Measurements from ENCODE around the gene GANC. TPM values are rescaled to one million over a fixed set of nuclear protein-coding genes. Genes with fewer than 3 reads are reported as not detected.

The GANC gene
- total and polyA plus RNA-seq, 4 donors: 19.6 to 105 (median 53.6) TPM

DNA sequence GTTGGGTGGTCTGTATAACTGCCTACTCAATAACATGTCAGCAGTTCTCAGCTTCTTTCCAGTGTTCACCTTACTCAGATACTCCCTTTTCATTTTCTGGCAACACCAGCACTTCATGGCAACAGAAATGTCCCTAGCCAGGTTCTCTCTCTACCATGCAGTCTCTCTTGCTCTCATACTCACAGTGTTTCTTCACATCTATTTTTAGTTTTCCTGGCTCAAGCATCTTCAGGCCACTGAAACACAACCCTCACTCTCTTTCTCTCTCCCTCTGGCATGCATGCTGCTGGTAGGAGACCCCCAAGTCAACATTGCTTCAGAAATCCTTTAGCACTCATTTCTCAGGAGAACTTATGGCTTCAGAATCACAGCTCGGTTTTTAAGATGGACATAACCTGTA is 86.2 kb downstream of the GANC start, which contains the start of gene CAPN3:
CAPN3 (plus strand) TSS at position 253 of the 400 bp plus-strand sequence. CDS start 305 bp downstream, outside the sequence.
- 69 to 84% methylated on average over 1 of the region's 1 CpG for WGBS, 2 donors
- DNase-seq (no peak), ATAC-seq (ENCODE audit: insufficient read depth, low FRiP score) (no peak)
- H3K9ac ChIP-seq (ENCODE audit: insufficient read depth in 1 of 2, low read length in 2 of 2): no peak within 1 kb of the TSS
- TF ChIP-seq, protein P1, sequence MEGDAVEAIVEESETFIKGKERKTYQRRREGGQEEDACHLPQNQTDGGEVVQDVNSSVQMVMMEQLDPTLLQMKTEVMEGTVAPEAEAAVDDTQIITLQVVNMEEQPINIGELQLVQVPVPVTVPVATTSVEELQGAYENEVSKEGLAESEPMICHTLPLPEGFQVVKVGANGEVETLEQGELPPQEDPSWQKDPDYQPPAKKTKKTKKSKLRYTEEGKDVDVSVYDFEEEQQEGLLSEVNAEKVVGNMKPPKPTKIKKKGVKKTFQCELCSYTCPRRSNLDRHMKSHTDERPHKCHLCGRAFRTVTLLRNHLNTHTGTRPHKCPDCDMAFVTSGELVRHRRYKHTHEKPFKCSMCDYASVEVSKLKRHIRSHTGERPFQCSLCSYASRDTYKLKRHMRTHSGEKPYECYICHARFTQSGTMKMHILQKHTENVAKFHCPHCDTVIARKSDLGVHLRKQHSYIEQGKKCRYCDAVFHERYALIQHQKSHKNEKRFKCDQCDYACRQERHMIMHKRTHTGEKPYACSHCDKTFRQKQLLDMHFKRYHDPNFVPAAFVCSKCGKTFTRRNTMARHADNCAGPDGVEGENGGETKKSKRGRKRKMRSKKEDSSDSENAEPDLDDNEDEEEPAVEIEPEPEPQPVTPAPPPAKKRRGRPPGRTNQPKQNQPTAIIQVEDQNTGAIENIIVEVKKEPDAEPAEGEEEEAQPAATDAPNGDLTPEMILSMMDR (IDR thresholded peaks at IDR 0.05; ENCODE audit: control extremely low read depth, extremely low read depth): no peak
- peaks cover 0 to 17% (median 3%) of the 10 kb centered on the region in 4 donors for H3K36me3 ChIP-seq (ENCODE audit: control insufficient read depth in 4 of 4, insufficient read depth in 4 of 4, low read length in 4 of 4)
- H3K4me1 ChIP-seq (ENCODE audit: control insufficient read depth in 5 of 5, insufficient read depth in 5 of 5, low read length in 5 of 5): peaks cover 0 to 1% (median 0%) of the 10 kb centered on the region in 5 donors
- no peaks in the 10 kb centered on the region for H3K9me3 ChIP-seq (ENCODE audit: control insufficient read depth in 4 of 4, insufficient read depth in 3 of 4, low read length in 3 of 4)
- H3K27me3 ChIP-seq (ENCODE audit: control insufficient read depth in 3 of 3, insufficient read depth in 3 of 3, low read length in 2 of 3): no peaks in the 10 kb centered on the region
- H3K4me3 ChIP-seq: no peak within 1 kb of the TSS
- H3K27ac ChIP-seq (ENCODE audit: low read depth in 1 of 2, low read length in 1 of 2): no peak within 1 kb of the TSS

DNA sequence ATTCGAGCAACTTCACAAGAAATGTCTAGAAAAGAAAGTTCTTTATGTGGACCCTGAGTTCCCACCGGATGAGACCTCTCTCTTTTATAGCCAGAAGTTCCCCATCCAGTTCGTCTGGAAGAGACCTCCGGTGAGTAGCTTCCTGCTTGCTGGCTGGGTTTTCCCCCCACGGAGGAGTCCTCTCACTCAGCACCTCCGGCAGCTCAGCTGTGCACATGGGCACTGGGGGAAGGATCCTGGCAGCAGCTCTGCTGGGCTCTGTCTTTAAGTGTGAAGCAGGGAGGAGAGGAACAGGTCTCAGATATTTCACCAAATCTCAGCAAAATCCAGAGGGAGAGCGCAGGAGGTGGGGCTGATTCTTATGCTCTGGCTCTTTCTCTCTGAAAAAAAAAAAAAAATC is 87.0 kb downstream of the GANC start:
- no peaks in the 10 kb centered on the region for H3K9me3 ChIP-seq (ENCODE audit: control insufficient read depth in 4 of 4, insufficient read depth in 3 of 4, low read length in 3 of 4)

DNA sequence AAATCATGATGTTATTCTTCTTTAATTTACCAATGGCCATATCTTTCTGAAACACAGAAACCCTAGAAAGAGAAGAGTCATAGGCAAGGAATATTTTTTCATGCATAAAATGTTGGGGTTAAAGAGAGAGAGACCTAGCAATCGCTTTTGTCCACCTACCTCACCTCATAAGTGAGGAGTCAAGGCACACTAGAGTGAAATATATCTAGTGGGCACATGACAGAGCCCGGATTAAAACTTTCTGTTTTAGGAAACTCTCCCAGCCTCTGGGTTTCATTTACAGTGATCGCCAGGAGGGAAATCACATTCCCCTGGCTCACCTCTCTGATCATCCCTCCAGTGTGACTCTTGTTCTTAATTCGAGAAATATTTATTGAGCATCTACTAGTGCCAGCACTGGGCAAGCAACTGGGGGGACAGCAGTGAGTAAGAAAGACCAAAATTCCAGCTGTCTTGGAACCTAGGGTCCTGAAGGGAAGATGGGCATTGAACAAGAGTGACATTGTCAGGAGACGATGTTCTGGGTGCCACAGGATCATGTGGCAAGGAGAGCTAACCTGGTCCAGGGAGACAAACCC is 87.6 kb downstream of the GANC start:
- Histone ChIP-seq H3K4me1 (ENCODE audit: control insufficient read depth in 5 of 5, insufficient read depth in 5 of 5, low read length in 5 of 5) (peaks cover 0 to 3% (median 0%) of the 10 kb centered on the region in 5 donors), H3K4me3 (no peak overlapping the region), H3K27ac (ENCODE audit: low read depth in 1 of 2, low read length in 1 of 2) (no peak overlapping the region), H3K27me3 (ENCODE audit: control insufficient read depth in 3 of 3, insufficient read depth in 3 of 3, low read length in 2 of 3) (no peaks in the 10 kb centered on the region), H3K9ac (ENCODE audit: insufficient read depth in 1 of 2, low read length in 2 of 2) (no peak overlapping the region), H3K9me3 (ENCODE audit: control insufficient read depth in 4 of 4, insufficient read depth in 3 of 4, low read length in 3 of 4) (no peaks in the 10 kb centered on the region), H3K36me3 (ENCODE audit: control insufficient read depth in 4 of 4, insufficient read depth in 4 of 4, low read length in 4 of 4) (peaks cover 0 to 13% (median 0%) of the 10 kb centered on the region in 4 donors)
- ATAC-seq (ENCODE audit: insufficient read depth, low FRiP score): no peak
- TF ChIP-seq, protein P1 (IDR thresholded peaks at IDR 0.05; ENCODE audit: control extremely low read depth, extremely low read depth): no peak
- no peak for DNase-seq
- 94 to 97% methylated on average over 5 of the region's 5 CpGs for WGBS, 2 donors

More for the DNA sequence above, 87.0 kb downstream of the GANC start:
- ATAC-seq (ENCODE audit: insufficient read depth, low FRiP score): no peak
- H3K27me3 ChIP-seq (ENCODE audit: control insufficient read depth in 3 of 3, insufficient read depth in 3 of 3, low read length in 2 of 3): no peaks in the 10 kb centered on the region
- 42 to 68% methylated on average over 7 of the region's 7 CpGs for WGBS, 2 donors
- TF ChIP-seq, protein P1 (IDR thresholded peaks at IDR 0.05; ENCODE audit: control extremely low read depth, extremely low read depth): no peak
- DNase-seq: no peak
- peaks cover 0 to 3% (median 0%) of the 10 kb centered on the region in 5 donors for H3K4me1 ChIP-seq (ENCODE audit: control insufficient read depth in 5 of 5, insufficient read depth in 5 of 5, low read length in 5 of 5)
- no peak overlapping the region for H3K4me3 ChIP-seq
- H3K9ac ChIP-seq (ENCODE audit: insufficient read depth in 1 of 2, low read length in 2 of 2): no peak overlapping the region
- H3K27ac ChIP-seq (ENCODE audit: low read depth in 1 of 2, low read length in 1 of 2): no peak overlapping the region
- H3K36me3 ChIP-seq (ENCODE audit: control insufficient read depth in 4 of 4, insufficient read depth in 4 of 4, low read length in 4 of 4): peaks cover 0 to 13% (median 0%) of the 10 kb centered on the region in 4 donors

All from lung (tissue), 12 donors.